Upper lobe of left lung (tissue), 4 donors: ENCODE data around the gene ZNF777.
"Not testable (repeated sequence)": the region's sequence is repeated elsewhere in the genome, so short reads cannot be mapped to it uniquely, and the experiment has no call there.

ENCODE experiments used
- POLR2AphosphoS5 ChIP-seq, 2 donors: sonication (generic); formaldehyde crosslinking; IDR thresholded peaks; one replicate each; pipeline ENCODE4 v1.5.1; 2017; ENCODE audit warnings: antibody characterized with exemption in 2 of 2
- TF ChIP-seq, protein P1 (sequence below), 6 experiments: fragments of 450-650 bp in 4 of 6; fragments of 200-600 bp in 2 of 6; sonication (generic) in 2 of 6; IDR thresholded peaks; one replicate each; pipeline ENCODE4 v1.5.1; 2016 to 2019; ENCODE audit warnings: antibody characterized with exemption in 6 of 6

- TF ChIP-seq, protein P1, sequence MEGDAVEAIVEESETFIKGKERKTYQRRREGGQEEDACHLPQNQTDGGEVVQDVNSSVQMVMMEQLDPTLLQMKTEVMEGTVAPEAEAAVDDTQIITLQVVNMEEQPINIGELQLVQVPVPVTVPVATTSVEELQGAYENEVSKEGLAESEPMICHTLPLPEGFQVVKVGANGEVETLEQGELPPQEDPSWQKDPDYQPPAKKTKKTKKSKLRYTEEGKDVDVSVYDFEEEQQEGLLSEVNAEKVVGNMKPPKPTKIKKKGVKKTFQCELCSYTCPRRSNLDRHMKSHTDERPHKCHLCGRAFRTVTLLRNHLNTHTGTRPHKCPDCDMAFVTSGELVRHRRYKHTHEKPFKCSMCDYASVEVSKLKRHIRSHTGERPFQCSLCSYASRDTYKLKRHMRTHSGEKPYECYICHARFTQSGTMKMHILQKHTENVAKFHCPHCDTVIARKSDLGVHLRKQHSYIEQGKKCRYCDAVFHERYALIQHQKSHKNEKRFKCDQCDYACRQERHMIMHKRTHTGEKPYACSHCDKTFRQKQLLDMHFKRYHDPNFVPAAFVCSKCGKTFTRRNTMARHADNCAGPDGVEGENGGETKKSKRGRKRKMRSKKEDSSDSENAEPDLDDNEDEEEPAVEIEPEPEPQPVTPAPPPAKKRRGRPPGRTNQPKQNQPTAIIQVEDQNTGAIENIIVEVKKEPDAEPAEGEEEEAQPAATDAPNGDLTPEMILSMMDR (IDR thresholded peaks at IDR 0.05) = not testable (repeated sequence)
- TF ChIP-seq POLR2AphosphoS5 (IDR thresholded peaks at IDR 0.05) = not testable (repeated sequence)
Measured at GRCh38 chr7:149446026-149446425, 14.8 kb downstream of the ZNF777 start.
